ENCODE measurements around the gene SLC26A2.

The SLC26A2 gene

GRCh38 chr5:149916334-149917072, 44.1 kb upstream of the SLC26A2 start:
- no peak for DNase-seq (ENCODE audit: extremely low read depth, insufficient read length)
- no peak overlapping the region for H3K4me3 ChIP-seq (replicated peaks; ENCODE audit: low read depth, low read length)
- H3K27me3 ChIP-seq (replicated peaks; ENCODE audit: control insufficient read depth, insufficient read depth, low read length), result no peaks in the 10 kb centered on the region
- no peaks in the 10 kb centered on the region for H3K36me3 ChIP-seq (ENCODE audit: control insufficient read depth, insufficient read depth, low read length)
- TF ChIP-seq, protein P1, sequence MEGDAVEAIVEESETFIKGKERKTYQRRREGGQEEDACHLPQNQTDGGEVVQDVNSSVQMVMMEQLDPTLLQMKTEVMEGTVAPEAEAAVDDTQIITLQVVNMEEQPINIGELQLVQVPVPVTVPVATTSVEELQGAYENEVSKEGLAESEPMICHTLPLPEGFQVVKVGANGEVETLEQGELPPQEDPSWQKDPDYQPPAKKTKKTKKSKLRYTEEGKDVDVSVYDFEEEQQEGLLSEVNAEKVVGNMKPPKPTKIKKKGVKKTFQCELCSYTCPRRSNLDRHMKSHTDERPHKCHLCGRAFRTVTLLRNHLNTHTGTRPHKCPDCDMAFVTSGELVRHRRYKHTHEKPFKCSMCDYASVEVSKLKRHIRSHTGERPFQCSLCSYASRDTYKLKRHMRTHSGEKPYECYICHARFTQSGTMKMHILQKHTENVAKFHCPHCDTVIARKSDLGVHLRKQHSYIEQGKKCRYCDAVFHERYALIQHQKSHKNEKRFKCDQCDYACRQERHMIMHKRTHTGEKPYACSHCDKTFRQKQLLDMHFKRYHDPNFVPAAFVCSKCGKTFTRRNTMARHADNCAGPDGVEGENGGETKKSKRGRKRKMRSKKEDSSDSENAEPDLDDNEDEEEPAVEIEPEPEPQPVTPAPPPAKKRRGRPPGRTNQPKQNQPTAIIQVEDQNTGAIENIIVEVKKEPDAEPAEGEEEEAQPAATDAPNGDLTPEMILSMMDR (IDR thresholded peaks at IDR 0.05; ENCODE audit: insufficient read depth, low read length, poor library complexity, severe bottlenecking), result no peak

DNA sequence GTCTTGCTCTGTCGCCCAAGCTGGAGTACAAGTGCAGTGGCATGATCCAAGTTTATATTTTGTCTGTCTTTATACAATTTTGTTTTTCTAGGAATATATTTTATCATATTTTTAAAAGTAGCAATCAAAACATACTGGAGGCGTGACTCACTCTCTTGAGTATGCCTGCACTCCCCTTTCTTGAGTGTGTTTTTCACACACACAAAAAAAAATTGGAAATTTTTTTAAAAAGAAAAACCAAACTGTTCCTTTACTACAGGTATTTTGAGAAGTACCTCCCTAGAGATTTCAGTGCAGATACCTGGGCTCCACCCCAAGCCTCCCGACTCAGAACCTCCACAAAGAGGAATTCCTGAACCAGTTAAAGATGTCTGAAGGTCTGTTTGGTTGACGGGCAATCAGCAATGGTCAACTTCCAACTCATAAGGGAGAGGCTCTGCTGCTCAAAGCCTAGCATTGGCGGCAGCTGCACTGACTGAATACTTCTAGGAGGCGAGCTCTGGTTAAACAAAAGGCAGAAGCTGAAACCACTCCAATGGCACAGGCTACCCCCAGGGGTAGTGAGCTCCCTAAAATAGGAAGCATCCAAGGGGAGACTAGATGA, 43.4 kb upstream of the SLC26A2 start:
- DNase-seq (ENCODE audit: extremely low read depth, insufficient read length), result no peak
- Histone ChIP-seq H3K36me3 (ENCODE audit: control insufficient read depth, insufficient read depth, low read length) (no peaks in the 10 kb centered on the region), H3K4me3 (replicated peaks; ENCODE audit: low read depth, low read length) (no peak overlapping the region), H3K27me3 (replicated peaks; ENCODE audit: control insufficient read depth, insufficient read depth, low read length) (no peaks in the 10 kb centered on the region)
- TF ChIP-seq, protein P1 (IDR thresholded peaks at IDR 0.05; ENCODE audit: insufficient read depth, low read length, poor library complexity, severe bottlenecking), result no peak

DNA sequence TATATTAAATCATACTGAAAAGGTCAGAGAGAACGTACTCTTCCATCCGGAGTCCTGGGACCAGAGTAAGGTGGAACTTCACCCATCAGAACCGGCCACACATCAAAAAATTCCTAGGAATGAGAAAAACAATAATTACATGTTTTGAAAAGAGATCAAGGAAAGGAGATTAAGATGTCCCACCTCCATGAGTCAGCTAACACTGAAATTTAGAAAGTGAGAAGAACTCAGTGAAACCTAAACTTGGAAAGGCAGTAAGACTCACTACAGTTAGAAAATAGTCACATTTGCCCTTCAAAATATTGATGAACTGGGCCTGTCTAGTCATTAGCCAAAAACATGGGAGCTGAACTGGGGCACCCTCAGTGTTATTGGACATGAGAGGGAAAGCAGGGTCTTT, 39.0 kb upstream of the SLC26A2 start:
- DNase-seq (ENCODE audit: extremely low read depth, insufficient read length), result no peak
- TF ChIP-seq, protein P1 (IDR thresholded peaks at IDR 0.05; ENCODE audit: insufficient read depth, low read length, poor library complexity, severe bottlenecking), result no peak

DNA sequence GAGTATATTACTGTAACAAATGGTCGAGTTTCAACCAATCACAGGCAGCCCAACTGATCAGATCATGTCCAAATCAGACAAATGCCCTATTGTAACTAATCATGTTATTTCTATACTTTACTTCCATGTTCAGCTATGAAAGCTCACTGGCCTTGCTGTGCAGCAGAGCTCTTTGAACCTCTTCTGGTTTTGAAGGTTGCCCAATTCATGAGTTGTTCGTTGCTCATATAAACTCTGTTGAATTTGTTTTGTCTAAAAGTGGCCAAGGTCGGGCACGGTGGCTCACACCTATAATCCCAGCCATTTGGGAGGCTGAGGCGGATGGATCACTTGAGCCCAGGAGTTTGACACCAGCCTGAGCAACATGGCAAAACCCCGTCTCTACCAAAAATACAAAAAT, 37.6 kb upstream of the SLC26A2 start:
- TF ChIP-seq, protein P1 (IDR thresholded peaks at IDR 0.05; ENCODE audit: insufficient read depth, low read length, poor library complexity, severe bottlenecking), result no peak
- H3K36me3 ChIP-seq (ENCODE audit: control insufficient read depth, insufficient read depth, low read length), result no peaks in the 10 kb centered on the region

More for the DNA sequence above, 39.0 kb upstream of the SLC26A2 start:
- no peak overlapping the region for H3K4me3 ChIP-seq (replicated peaks; ENCODE audit: low read depth, low read length)
- H3K27me3 ChIP-seq (replicated peaks; ENCODE audit: control insufficient read depth, insufficient read depth, low read length), result no peaks in the 10 kb centered on the region; the same call in 1 of the 2 replicates
- no peaks in the 10 kb centered on the region for H3K36me3 ChIP-seq (ENCODE audit: control insufficient read depth, insufficient read depth, low read length)

GRCh38 chr5:149924486-149924885, 36.1 kb upstream of the SLC26A2 start:
- H3K27me3 ChIP-seq (replicated peaks; ENCODE audit: control insufficient read depth, insufficient read depth, low read length), result no peaks in the 10 kb centered on the region; the same call in 1 of the 2 replicates
- H3K36me3 ChIP-seq (ENCODE audit: control insufficient read depth, insufficient read depth, low read length), result no peaks in the 10 kb centered on the region
- TF ChIP-seq, protein P1 (IDR thresholded peaks at IDR 0.05; ENCODE audit: insufficient read depth, low read length, poor library complexity, severe bottlenecking), result no peak
- H3K4me3 ChIP-seq (replicated peaks; ENCODE audit: low read depth, low read length), result no peak overlapping the region
- DNase-seq (ENCODE audit: extremely low read depth, insufficient read length), result no peak

More for the DNA sequence above, 37.6 kb upstream of the SLC26A2 start:
- no peak for DNase-seq (ENCODE audit: extremely low read depth, insufficient read length)
- no peak overlapping the region for H3K4me3 ChIP-seq (replicated peaks; ENCODE audit: low read depth, low read length)
- H3K27me3 ChIP-seq (replicated peaks; ENCODE audit: control insufficient read depth, insufficient read depth, low read length), result no peaks in the 10 kb centered on the region; the same call in 1 of the 2 replicates
